PFSK-1 (cell line): ENCODE results near the gene MS4A15.

ENCODE experiments used
- FOXP2 ChIP-seq: optimal IDR thresholded peaks from 2 replicates; pipeline ENCODE3; 2011; ENCODE audit warnings: borderline replicate concordance, control low read depth, inconsistent platforms; ENCODE audit not compliant: insufficient read depth; ENCODE audit errors: extremely low read length, extremely low read depth
- POLR2AphosphoS5 ChIP-seq: IDR thresholded peaks from 2 replicates; pipeline ENCODE4 v1.6.1; 2012; ENCODE audit warnings: low read depth, mild to moderate bottlenecking, control low read depth, low read length, moderate library complexity
- TAF1 ChIP-seq: IDR thresholded peaks from 2 replicates; pipeline ENCODE4 v1.6.1; 2012; ENCODE audit warnings: low read length, control low read depth, borderline replicate concordance; ENCODE audit not compliant: insufficient read depth
- TF ChIP-seq, protein P1 (sequence below), 2 experiments: IDR thresholded peaks; 2 replicates each; pipeline versions ENCODE4 v1.6.1 to v1.8.0; 2011 to 2012; ENCODE audit warnings: low read depth in 2 of 2, low read length in 2 of 2, control low read depth in 1 of 2, inconsistent platforms in 1 of 2, mild to moderate bottlenecking in 1 of 2, moderate library complexity in 1 of 2; ENCODE audit not compliant: insufficient read depth in 1 of 2

DNA sequence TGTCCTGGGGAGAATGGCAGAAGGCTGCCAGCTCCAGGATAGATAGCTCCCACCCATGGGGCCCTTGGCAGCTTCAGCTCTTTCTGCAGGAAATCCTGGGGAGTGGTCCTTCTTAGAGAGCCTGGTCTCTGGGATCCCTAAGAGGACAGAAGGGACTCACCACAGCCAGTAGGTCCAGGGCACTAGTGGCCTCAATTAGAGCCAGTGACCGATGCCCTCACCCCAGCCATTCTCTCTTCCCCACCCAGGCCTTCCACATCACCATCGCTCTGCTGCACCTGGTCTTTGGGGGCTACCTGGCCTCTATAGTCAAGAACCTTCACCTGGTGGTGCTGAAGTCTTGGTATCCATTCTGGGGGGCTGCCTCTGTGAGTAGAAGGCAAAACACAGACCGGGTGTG, 34.1 kb downstream of the MS4A15 start:
- TF ChIP-seq POLR2AphosphoS5 (no peak), TAF1 (no peak), FOXP2 (no peak)
- TF ChIP-seq, protein P1, sequence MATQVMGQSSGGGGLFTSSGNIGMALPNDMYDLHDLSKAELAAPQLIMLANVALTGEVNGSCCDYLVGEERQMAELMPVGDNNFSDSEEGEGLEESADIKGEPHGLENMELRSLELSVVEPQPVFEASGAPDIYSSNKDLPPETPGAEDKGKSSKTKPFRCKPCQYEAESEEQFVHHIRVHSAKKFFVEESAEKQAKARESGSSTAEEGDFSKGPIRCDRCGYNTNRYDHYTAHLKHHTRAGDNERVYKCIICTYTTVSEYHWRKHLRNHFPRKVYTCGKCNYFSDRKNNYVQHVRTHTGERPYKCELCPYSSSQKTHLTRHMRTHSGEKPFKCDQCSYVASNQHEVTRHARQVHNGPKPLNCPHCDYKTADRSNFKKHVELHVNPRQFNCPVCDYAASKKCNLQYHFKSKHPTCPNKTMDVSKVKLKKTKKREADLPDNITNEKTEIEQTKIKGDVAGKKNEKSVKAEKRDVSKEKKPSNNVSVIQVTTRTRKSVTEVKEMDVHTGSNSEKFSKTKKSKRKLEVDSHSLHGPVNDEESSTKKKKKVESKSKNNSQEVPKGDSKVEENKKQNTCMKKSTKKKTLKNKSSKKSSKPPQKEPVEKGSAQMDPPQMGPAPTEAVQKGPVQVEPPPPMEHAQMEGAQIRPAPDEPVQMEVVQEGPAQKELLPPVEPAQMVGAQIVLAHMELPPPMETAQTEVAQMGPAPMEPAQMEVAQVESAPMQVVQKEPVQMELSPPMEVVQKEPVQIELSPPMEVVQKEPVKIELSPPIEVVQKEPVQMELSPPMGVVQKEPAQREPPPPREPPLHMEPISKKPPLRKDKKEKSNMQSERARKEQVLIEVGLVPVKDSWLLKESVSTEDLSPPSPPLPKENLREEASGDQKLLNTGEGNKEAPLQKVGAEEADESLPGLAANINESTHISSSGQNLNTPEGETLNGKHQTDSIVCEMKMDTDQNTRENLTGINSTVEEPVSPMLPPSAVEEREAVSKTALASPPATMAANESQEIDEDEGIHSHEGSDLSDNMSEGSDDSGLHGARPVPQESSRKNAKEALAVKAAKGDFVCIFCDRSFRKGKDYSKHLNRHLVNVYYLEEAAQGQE (IDR thresholded peaks at IDR 0.05; ENCODE audit: insufficient read depth in 1 of 2, low read depth in 2 of 2, low read length in 2 of 2) = no peak
